Left colon (tissue), 2 donors: ENCODE data around the gene LRRC38. TPM values are rescaled to one million over a fixed set of nuclear protein-coding genes. Genes with fewer than 3 reads are reported as not detected.
"Not testable (repeated sequence)": the region's sequence is repeated elsewhere in the genome, so short reads cannot be mapped to it uniquely, and the experiment has no call there.

ENCODE experiments used
- ATAC-seq: fragments of 200-7000 bp; cut with Tn5 transposase; one replicate; pipeline ENCODE4 v1.9.1; 2020; ENCODE audit warnings: mild to moderate bottlenecking, moderate library complexity
- DNase-seq, 2 donors: peaks; one replicate each; pipeline ENCODE4 v3.0.0-alpha.2; 2020
- intact Hi-C, 2 donors: fragments of 100-400 bp; cut with DNase I in 1 of 2; cut with micrococcal nuclease in 1 of 2; formaldehyde crosslinking; loops; one replicate each; pipeline versions ENCODE4 v1.11.2 to v1.14.0; 2022; cut with DNase I, micrococcal nuclease
- total RNA-seq, 2 donors: library from RNA; stranded (reverse); fragmentation: NEBNext Ultra II Directional; extraction: Animal tissue kit (Norgen Biotek cat#: 25700); gene quantifications; one replicate each; pipeline ENCODE4 v1.2.1, GENCODE V29; 2021
- donor health status: DM: no; HTN: no; CAD: no.
- donor health status: DM: yes; HTN: yes; CAD: no.

LRRC38 gene
- total RNA-seq, 2 donors from 2014 or later: not detected

GRCh38 chr1:13483946-13484345 lies 29.9 kb downstream of the LRRC38 start:
- intact Hi-C loops: no loop called here
- no peak for ATAC-seq

GRCh38 chr1:13482600-13482999 lies 31.2 kb downstream of the LRRC38 start:
- intact Hi-C loops: no loop called here
- ATAC-seq (no peak), DNase-seq (no peak)

More at GRCh38 chr1:13483946-13484345, 29.9 kb downstream of the LRRC38 start:
- DNase-seq: no peak

GRCh38 chr1:13479171-13479856 lies 34.5 kb downstream of the LRRC38 start:
- DNase-seq: no peak
- intact Hi-C loops: no loop called here
- ATAC-seq: no peak

GRCh38 chr1:13478692-13479091 lies 35.1 kb downstream of the LRRC38 start:
- DNase-seq (no peak), ATAC-seq (no peak)
- intact Hi-C loops: no loop called here

- ATAC-seq: no peak
- intact Hi-C loops: no loop called here
- DNase-seq: no peak
Measured at GRCh38 chr1:13469343-13469742, 44.5 kb downstream of the LRRC38 start.

GRCh38 chr1:13465515-13465914 lies 48.3 kb downstream of the LRRC38 start:
- no peak for ATAC-seq
- intact Hi-C loops: no loop called here
- no peak for DNase-seq

- DNase-seq (no peak), ATAC-seq (no peak)
- intact Hi-C loops: no loop called here
Measured at GRCh38 chr1:13462682-13463081, 51.1 kb downstream of the LRRC38 start.

- DNase-seq: no peak
- intact Hi-C loops: no loop called here
- no peak for ATAC-seq
Measured at GRCh38 chr1:13461977-13462376, 51.8 kb downstream of the LRRC38 start.

GRCh38 chr1:13456904-13457532 lies 56.8 kb downstream of the LRRC38 start:
- no peak for DNase-seq
- intact Hi-C loops: no loop called here
- no peak for ATAC-seq

- intact Hi-C loops: no loop called here
- ATAC-seq (peak; percentile 32), DNase-seq (no peak)
Measured at GRCh38 chr1:13451399-13451965, 62.3 kb downstream of the LRRC38 start.

GRCh38 chr1:13450204-13450603 lies 63.6 kb downstream of the LRRC38 start:
- intact Hi-C loops: no loop called here
- no peak for ATAC-seq

GRCh38 chr1:13443335-13443979 lies 70.3 kb downstream of the LRRC38 start:
- ATAC-seq: no peak
- intact Hi-C loops: no loop called here
- no peak for DNase-seq

More at GRCh38 chr1:13450204-13450603, 63.6 kb downstream of the LRRC38 start:
- DNase-seq: no peak

- intact Hi-C loops, DNase-seq, ATAC-seq: not testable (repeated sequence)
Measured at GRCh38 chr1:13439104-13439783, 74.6 kb downstream of the LRRC38 start.

GRCh38 chr1:13435458-13435857 lies 78.3 kb downstream of the LRRC38 start:
- ATAC-seq: no peak
- DNase-seq: no peak
- intact Hi-C loops: no loop called here

- intact Hi-C loops, DNase-seq, ATAC-seq: not testable (repeated sequence)
Measured at GRCh38 chr1:13433694-13434358, 80.0 kb downstream of the LRRC38 start.

- ATAC-seq: no peak
Measured at GRCh38 chr1:13432251-13432650, 81.6 kb downstream of the LRRC38 start.

GRCh38 chr1:13430495-13430894 lies 83.3 kb downstream of the LRRC38 start:
- intact Hi-C loops: no loop called here
- ATAC-seq (no peak), DNase-seq (no peak)

More at GRCh38 chr1:13432251-13432650, 81.6 kb downstream of the LRRC38 start:
- no peak for DNase-seq
- intact Hi-C loops: no loop called here
